Trophoblast cell (in vitro differentiated cells and primary cell): ENCODE data around the gene RNF157.
A peak's percentile ranks its signal among the peaks of the same experiment; 100 is the strongest.

Experiments used
- DNase-seq, 2 donors: peaks; one replicate each; pipeline ENCODE4 v3.0.0-alpha.2; 2016
- H2AFZ ChIP-seq: 2 replicates; pipeline ENCODE4 v1.6.1; 2013; ENCODE audit warnings: low read length, moderate library complexity, mild to moderate bottlenecking; ENCODE audit not compliant: insufficient read depth, poor library complexity
- H2AK5ac ChIP-seq: 2 replicates; pipeline ENCODE4 v1.6.1; 2013; ENCODE audit warnings: mild to moderate bottlenecking, low read length
- H2BK120ac ChIP-seq: 2 replicates; pipeline ENCODE4 v1.6.1; 2013; ENCODE audit warnings: low read length, mild to moderate bottlenecking, moderate library complexity; ENCODE audit not compliant: insufficient read depth, poor library complexity
- H2BK12ac ChIP-seq: 2 replicates; pipeline ENCODE4 v1.6.1; 2013; ENCODE audit warnings: mild to moderate bottlenecking, low read length, moderate library complexity
- H2BK5ac ChIP-seq: 2 replicates; pipeline ENCODE4 v1.6.1; 2013; ENCODE audit warnings: low read length, low read depth, moderate library complexity, mild to moderate bottlenecking; ENCODE audit not compliant: poor library complexity
- H3K14ac ChIP-seq: 2 replicates; pipeline ENCODE4 v1.6.1; 2013; ENCODE audit warnings: mild to moderate bottlenecking, low read length
- H3K18ac ChIP-seq: 2 replicates; pipeline ENCODE4 v1.6.1; 2013; ENCODE audit warnings: mild to moderate bottlenecking, low read length
- H3K23ac ChIP-seq: 2 replicates; pipeline ENCODE4 v1.6.1; 2013; ENCODE audit warnings: low read length
- H3K27ac ChIP-seq: 2 replicates; pipeline ENCODE4 v1.5.1; 2013; ENCODE audit warnings: low read depth, mild to moderate bottlenecking, inconsistent platforms, low read length, moderate library complexity
- H3K27me3 ChIP-seq: 2 replicates; pipeline ENCODE4 v1.6.1; 2013; ENCODE audit warnings: inconsistent platforms, mild to moderate bottlenecking, low read length, moderate library complexity; ENCODE audit not compliant: insufficient read depth
- H3K36me3 ChIP-seq, 2 experiments: 1 replicate in 1 of 2; 2 replicates in 1 of 2; pipeline ENCODE4 v1.6.1; 2013; ENCODE audit warnings: low read length in 2 of 2, mild to moderate bottlenecking in 2 of 2, moderate library complexity in 1 of 2; ENCODE audit not compliant: insufficient read depth in 2 of 2, control insufficient read depth in 1 of 2
- H3K4ac ChIP-seq: 2 replicates; pipeline ENCODE4 v1.6.1; 2013; ENCODE audit warnings: low read depth, mild to moderate bottlenecking, low read length, moderate library complexity
- H3K4me1 ChIP-seq, 2 experiments: 1 replicate in 1 of 2; 2 replicates in 1 of 2; pipeline ENCODE4 v1.6.1; 2013; ENCODE audit warnings: low read length in 2 of 2, mild to moderate bottlenecking in 2 of 2, moderate library complexity in 1 of 2; ENCODE audit not compliant: insufficient read depth in 2 of 2, control insufficient read depth in 1 of 2
- H3K4me2 ChIP-seq: 2 replicates; pipeline ENCODE4 v1.6.1; 2013; ENCODE audit warnings: inconsistent platforms, mild to moderate bottlenecking, low read length, moderate library complexity
- H3K4me3 ChIP-seq: 2 replicates; pipeline ENCODE4 v1.5.1; 2013; ENCODE audit warnings: mild to moderate bottlenecking, low read depth, low read length, inconsistent platforms
- H3K79me1 ChIP-seq: one replicate; pipeline ENCODE4 v1.6.1; 2013; ENCODE audit warnings: low read length
- H3K79me2 ChIP-seq: 2 replicates; pipeline ENCODE4 v1.6.1; 2013; ENCODE audit warnings: low read length, mild to moderate bottlenecking; ENCODE audit not compliant: control insufficient read depth, insufficient read depth, poor library complexity
- H3K9ac ChIP-seq: 2 replicates; pipeline ENCODE4 v1.6.1; 2013; ENCODE audit warnings: mild to moderate bottlenecking, low read length
- H3K9me3 ChIP-seq: 2 replicates; pipeline ENCODE4 v1.6.1; 2013; ENCODE audit warnings: low read depth, mild to moderate bottlenecking, control low read depth, inconsistent platforms, low read length; ENCODE audit not compliant: insufficient read depth
- H4K12ac ChIP-seq: 2 replicates; pipeline ENCODE4 v1.6.1; 2013; ENCODE audit warnings: low read depth, mild to moderate bottlenecking, low read length, moderate library complexity
- H4K8ac ChIP-seq: 2 replicates; pipeline ENCODE4 v1.6.1; 2013; ENCODE audit warnings: low read depth, mild to moderate bottlenecking, low read length, moderate library complexity
- H4K91ac ChIP-seq: one replicate; pipeline ENCODE4 v1.6.1; 2013; ENCODE audit warnings: low read depth, mild to moderate bottlenecking, low read length, moderate library complexity
- WGBS: extraction: QIAGEN DNeasy Blood & Tissue Kit; methylation state at CpG from one replicate; pipeline ENCODE4 v1.1.7; 2013; ENCODE audit warnings: missing lambda C conversion rate; ENCODE audit not compliant: insufficient read length, insufficient coverage; ENCODE audit errors: extremely low coverage; 5-methylcytosine and 5-hydroxymethylcytosine counted together

RNF157 gene

GRCh38 chr17:76111956-76112355 lies 128.3 kb downstream of the RNF157 start:
- H3K4ac ChIP-seq = no peak overlapping the region
- H3K79me2 ChIP-seq = no peaks in the 10 kb centered on the region
- H4K12ac ChIP-seq = no peak overlapping the region
- H3K27ac ChIP-seq = no peak overlapping the region
- H4K91ac ChIP-seq = no peak overlapping the region
- H3K79me1 ChIP-seq = no peaks in the 10 kb centered on the region
- no peaks in the 10 kb centered on the region for H3K4me1 ChIP-seq
- no peak overlapping the region for H3K14ac ChIP-seq
- no peaks in the 10 kb centered on the region for H3K27me3 ChIP-seq
- H3K18ac ChIP-seq = no peak overlapping the region
- no peaks in the 10 kb centered on the region for H3K36me3 ChIP-seq
- H3K9me3 ChIP-seq = no peaks in the 10 kb centered on the region
- H3K9ac ChIP-seq = no peak overlapping the region
- H4K8ac ChIP-seq = no peak overlapping the region
- H2AK5ac ChIP-seq = no peak overlapping the region
- WGBS = no CpG with 5 or more reads among the region's 2 CpGs
- H2AFZ ChIP-seq = no peak overlapping the region
- H2BK120ac ChIP-seq = no peak overlapping the region
- H3K23ac ChIP-seq = no peak overlapping the region
- no peak overlapping the region for H3K4me2 ChIP-seq
- no peak overlapping the region for H3K4me3 ChIP-seq
- H2BK5ac ChIP-seq = no peak overlapping the region
- no peak overlapping the region for H2BK12ac ChIP-seq
- no peak for DNase-seq

DNA sequence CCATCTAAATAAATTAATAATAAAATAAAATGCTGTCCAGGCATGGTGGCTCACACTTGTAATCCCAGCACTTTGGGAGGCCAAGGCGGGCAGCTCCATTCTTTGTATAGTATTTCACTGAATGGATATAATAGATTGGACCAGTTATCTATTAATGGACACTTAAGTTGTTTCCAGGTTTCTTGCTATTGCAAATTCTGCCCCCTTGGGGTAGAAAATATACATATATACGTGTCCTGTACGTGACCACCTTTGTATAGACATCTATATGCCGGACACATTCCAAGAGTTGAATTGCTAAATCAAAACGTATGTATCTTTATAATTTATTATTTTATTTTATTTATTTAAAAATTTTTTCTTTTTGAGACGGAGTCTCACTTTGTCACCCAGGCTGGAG lies 132.8 kb downstream of the RNF157 start:
- Histone ChIP-seq H3K14ac (no peak overlapping the region), H2BK5ac (no peak overlapping the region), H2BK120ac (no peak overlapping the region), H3K4me3 (no peak overlapping the region), H4K91ac (no peak overlapping the region), H3K27me3 (no peaks in the 10 kb centered on the region), H2AK5ac (no peak overlapping the region), H3K79me2 (peaks cover 6% of the 10 kb centered on the region), H2BK12ac (no peak overlapping the region), H3K18ac (no peak overlapping the region), H2AFZ (no peak overlapping the region), H3K9me3 (no peaks in the 10 kb centered on the region), H3K4me2 (no peak overlapping the region), H3K36me3 (no peaks in the 10 kb centered on the region), H4K8ac (no peak overlapping the region), H3K27ac (no peak overlapping the region), H3K4ac (no peak overlapping the region), H3K4me1 (peaks cover 10% of the 10 kb centered on the region in 2 experiments), H3K9ac (no peak overlapping the region), H4K12ac (no peak overlapping the region), H3K23ac (no peak overlapping the region), H3K79me1 (peaks cover 11% of the 10 kb centered on the region)
- WGBS = no CpG with 5 or more reads among the region's 6 CpGs
- DNase-seq = peak in 1 of 2 donors; percentile 40

GRCh38 chr17:76106703-76107102 lies 133.6 kb downstream of the RNF157 start:
- H3K4me2 ChIP-seq = no peak overlapping the region
- H2AK5ac ChIP-seq = no peak overlapping the region
- no peak overlapping the region for H3K9ac ChIP-seq
- peaks cover under 1 to 5% of the 10 kb centered on the region in 2 experiments for H3K36me3 ChIP-seq
- no peak overlapping the region for H4K12ac ChIP-seq
- H3K9me3 ChIP-seq = no peaks in the 10 kb centered on the region
- no peak overlapping the region for H4K8ac ChIP-seq
- H2AFZ ChIP-seq = no peak overlapping the region
- peaks cover 10 to 13% of the 10 kb centered on the region in 2 experiments for H3K4me1 ChIP-seq
- H4K91ac ChIP-seq = no peak overlapping the region
- no peak overlapping the region for H2BK12ac ChIP-seq
- DNase-seq = no peak
- no peak overlapping the region for H3K18ac ChIP-seq
- H3K4me3 ChIP-seq = no peak overlapping the region
- H3K23ac ChIP-seq = no peak overlapping the region
- no peaks in the 10 kb centered on the region for H3K27me3 ChIP-seq
- H3K79me2 ChIP-seq = peaks cover 6% of the 10 kb centered on the region
- H2BK5ac ChIP-seq = no peak overlapping the region
- no peak overlapping the region for H3K14ac ChIP-seq
- H3K27ac ChIP-seq = no peak overlapping the region
- H3K4ac ChIP-seq = no peak overlapping the region
- WGBS = no CpG with 5 or more reads among the region's 3 CpGs
- H3K79me1 ChIP-seq = peaks cover 11% of the 10 kb centered on the region
- H2BK120ac ChIP-seq = no peak overlapping the region

GRCh38 chr17:76104896-76105231 lies 135.4 kb downstream of the RNF157 start:
- H3K4ac ChIP-seq = no peak overlapping the region
- peak overlapping the region; percentile 77 for H4K12ac ChIP-seq
- no peak overlapping the region for H3K27ac ChIP-seq
- H3K79me2 ChIP-seq = peaks cover 6% of the 10 kb centered on the region
- H2BK12ac ChIP-seq = no peak overlapping the region
- H3K14ac ChIP-seq = no peak overlapping the region
- no peaks in the 10 kb centered on the region for H3K9me3 ChIP-seq
- H3K18ac ChIP-seq = no peak overlapping the region
- H3K23ac ChIP-seq = no peak overlapping the region
- no peak overlapping the region for H4K91ac ChIP-seq
- no peak overlapping the region for H2AFZ ChIP-seq
- no peak overlapping the region for H4K8ac ChIP-seq
- no peak overlapping the region for H2BK5ac ChIP-seq
- no peak overlapping the region for H3K4me2 ChIP-seq
- peaks cover 11% of the 10 kb centered on the region for H3K79me1 ChIP-seq
- no peak overlapping the region for H2AK5ac ChIP-seq
- peaks cover 10 to 13% of the 10 kb centered on the region in 2 experiments for H3K4me1 ChIP-seq
- no peak overlapping the region for H2BK120ac ChIP-seq
- H3K4me3 ChIP-seq = no peak overlapping the region
- H3K9ac ChIP-seq = no peak overlapping the region
- DNase-seq = no peak
- WGBS = no CpG with 5 or more reads among the region's 5 CpGs
- H3K27me3 ChIP-seq = no peaks in the 10 kb centered on the region
- H3K36me3 ChIP-seq = peaks cover 14 to 17% of the 10 kb centered on the region in 2 experiments
